Iris pigment epithelial cell (primary cell): ENCODE results near the gene AFF3.
A peak's percentile ranks its signal among the peaks of the same experiment; 100 is the strongest.
"Not testable (repeated sequence)": the region's sequence is repeated elsewhere in the genome, so short reads cannot be mapped to it uniquely, and the experiment has no call there.

ENCODE experiments used
- DNase-seq: peaks from one replicate; pipeline ENCODE4 v3.0.0-alpha.2; 2011; ENCODE audit warnings: low read depth

AFF3 gene

DNA sequence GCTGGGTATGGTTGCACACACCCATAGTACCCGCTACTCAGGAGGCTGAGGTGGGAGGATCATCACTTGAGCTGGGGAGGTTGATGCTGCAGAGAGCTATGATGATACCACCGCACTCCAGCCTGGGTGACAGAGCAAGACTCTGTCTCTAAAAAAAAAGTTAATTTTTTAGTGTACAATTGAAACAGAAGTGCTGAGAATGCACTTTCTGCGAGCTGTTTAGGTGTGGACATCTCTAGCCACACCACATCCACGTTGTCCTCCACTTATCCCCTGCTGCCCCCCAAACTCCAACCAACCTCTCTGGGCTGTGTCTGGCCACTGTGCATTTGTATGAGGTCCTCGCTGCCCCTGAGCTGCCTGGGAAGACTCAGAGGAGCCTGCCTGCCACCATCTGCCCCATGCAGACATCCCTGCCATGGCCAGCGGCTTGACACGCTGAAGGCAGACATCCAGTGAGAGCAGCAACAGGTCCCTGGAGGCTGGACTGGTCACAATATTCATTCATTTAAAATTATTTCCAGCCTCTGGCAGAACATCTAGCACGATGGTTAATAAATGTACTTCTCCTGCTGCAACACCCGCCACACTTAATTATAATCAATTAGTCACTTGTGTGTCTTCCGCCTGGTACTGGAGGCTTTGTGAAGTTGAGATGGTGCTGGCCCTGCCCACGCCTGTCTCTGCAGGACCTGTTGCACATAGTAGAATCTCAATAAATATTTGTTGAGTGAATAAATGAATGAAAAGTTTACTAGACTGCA lies 3.7 kb upstream of the AFF3 start:
- no peak for DNase-seq

GRCh38 chr2:100143286-100143685 lies 896 bp upstream of the AFF3 start:
- DNase-seq, result no peak

DNA sequence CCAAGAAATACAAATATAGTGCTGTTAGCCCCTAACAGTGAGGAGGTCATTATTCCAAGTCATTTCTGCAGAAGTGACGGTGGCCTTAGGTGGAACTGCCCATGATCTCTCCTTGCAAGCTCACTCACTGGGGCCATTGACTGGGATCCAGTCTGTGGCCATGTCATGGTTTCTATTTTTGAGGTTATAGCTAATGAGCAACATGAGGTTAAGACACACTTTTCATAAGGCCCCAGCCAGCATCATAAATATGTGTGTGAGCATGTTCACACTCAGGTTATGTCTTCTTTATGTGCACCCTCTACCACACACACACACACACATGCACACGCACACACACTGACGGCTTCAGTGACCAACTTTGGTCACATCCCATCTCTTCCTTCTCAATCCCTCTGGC lies 484 bp downstream of the AFF3 start:
- no peak for DNase-seq

DNA sequence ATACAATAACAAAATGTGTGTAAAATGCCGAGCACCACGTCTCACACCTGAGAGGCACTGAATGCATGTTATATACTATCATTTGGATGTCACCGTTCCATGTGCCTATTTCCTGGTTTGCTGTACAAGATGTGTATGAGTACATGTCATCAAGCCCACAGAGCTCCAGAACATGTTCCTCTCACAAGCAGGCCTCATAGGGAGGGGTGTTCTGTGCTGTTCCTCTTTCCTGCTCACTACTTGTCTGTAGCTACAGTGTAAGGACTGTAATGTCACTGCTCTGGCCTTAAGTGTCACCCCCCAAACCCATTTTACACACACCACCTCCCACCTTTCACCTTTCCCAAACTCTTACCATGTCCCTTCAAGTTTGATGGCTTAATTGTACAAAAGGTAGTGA lies 1.8 kb downstream of the AFF3 start:
- DNase-seq, result no peak

DNA sequence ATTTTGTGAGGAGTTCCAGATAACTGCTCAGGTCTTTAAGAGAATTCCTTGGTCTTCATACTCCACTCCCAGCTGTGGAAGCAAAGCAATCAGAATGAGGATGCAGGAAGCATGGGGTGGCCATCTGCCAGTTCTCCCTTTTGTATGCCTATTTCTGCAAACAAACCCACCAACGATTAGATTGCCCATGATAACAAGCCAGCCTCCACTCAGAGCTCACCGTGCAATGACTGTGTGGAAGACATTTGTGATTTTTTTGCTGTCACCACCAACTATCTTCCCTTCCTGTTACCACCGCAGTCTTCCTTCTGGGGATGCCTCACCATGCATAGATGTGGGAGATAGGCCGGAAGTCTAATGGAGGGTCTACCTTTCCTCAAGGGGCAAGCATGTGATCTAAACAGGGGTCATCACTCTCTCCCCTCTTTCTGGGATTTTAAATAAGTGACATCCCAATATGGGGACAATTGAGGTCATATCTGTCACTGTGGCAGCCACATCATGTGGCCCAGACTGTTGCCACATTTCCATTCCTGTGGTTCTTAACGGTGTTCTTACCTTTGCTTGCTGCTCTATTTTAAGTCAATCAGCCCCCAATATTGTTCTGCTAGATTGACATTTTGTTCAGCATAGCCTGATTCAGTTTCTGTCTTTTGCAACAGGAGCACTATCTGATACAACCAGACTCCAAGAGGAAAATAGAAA lies 4.4 kb downstream of the AFF3 start:
- DNase-seq, result no peak

- DNase-seq, result no peak
Measured at GRCh38 chr2:100137318-100137717, 5.1 kb downstream of the AFF3 start.

DNA sequence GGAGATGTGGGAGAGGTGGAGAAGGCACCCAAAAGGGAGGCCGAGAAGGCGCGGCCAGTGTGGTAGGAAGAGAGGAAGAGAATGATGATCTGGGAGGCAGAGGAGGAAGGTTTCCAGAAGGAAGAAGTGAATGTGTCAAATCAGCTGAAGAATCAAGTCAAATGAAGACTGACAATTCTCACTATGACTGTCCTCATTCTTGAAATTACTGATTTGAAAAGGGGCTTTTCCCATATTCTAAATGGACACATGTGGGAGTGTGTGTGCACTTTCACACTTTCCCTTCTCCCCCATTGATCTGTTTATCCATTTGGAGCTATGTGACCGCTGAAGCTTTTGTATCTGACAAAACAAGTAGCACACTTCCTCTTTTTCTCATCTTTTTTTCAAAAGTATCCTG lies 6.1 kb downstream of the AFF3 start:
- no peak for DNase-seq

DNA sequence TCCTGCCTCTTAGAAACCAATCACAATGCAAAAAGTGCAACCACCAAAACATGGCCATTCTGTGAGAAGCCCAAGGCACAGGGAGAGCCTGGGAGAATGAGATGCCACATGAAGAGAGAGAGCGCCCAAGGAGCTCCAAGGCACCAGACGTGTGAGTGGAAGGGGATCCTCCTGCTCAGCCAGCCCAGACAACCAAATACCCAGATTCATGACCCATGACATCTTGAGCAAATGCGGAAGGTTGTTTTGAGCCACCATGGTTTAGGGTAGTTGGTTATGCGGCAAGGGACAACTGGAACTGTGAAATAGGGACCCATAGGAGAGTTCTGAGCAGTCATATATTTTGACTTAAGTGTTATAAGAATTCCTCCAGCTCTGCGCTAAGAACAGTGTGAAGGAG lies 7.0 kb downstream of the AFF3 start:
- DNase-seq, result no peak

DNA sequence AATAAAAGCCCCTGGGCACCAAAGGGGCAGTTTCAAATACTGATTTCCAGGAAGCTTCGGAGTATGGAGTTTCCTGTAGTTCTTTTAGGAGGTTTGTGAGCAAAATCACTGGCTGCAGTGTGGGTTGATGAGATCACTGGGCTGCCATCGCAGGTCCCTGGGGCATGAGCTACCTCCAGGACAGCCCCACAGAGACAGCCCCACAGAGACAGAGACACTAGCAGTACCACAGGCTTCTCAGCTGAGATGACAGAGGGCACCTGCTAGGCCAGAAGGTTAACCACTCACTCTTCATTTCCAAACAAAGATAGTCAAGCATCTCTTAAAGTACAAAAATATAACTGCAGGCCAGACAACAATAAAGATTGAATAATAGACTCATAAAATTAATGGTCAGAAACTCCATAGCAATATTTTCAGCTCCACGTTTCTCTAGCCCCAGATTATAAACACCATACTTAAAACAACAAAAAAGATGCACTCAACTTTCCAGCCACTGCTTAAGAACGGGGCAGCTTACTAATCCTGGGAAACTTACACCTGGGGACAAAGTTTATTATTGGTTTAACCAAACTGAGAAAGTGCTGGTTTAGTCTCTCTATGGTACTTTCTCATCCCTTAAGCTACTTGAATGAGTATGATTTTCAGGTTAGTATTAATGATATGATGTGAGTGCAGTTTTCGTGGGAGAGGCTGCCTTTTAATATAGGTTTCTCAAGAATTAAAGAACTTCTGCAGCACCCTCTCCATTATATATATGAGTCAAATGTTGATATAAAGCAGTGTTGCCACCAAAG lies 11.6 kb downstream of the AFF3 start:
- DNase-seq, result no peak

DNA sequence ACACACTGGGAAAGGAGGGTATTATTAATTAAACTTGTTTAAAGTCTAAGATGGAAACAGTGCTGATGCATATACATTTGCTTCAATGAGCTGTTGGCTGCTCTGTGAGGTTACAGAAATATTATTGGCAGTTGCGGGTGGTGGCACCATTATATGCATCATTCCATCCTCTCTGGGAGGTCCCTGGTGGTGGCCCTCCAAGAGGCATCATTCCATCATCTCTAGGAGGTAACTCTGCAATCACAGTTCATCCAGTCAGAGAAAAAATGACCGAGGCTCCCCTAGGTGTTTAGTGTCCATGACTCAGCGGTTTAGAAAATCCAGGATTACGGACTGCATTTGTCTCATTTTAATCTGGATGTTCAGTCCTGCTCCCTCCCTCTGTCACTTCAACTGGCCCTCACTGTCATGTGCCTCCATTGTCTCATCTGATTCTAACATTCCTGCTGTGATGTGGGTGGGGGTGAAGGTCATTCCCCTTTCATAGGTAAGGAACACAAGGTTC lies 15.4 kb downstream of the AFF3 start:
- no peak for DNase-seq

- no peak for DNase-seq
Measured at GRCh38 chr2:100126201-100126600, 16.2 kb downstream of the AFF3 start.

DNA sequence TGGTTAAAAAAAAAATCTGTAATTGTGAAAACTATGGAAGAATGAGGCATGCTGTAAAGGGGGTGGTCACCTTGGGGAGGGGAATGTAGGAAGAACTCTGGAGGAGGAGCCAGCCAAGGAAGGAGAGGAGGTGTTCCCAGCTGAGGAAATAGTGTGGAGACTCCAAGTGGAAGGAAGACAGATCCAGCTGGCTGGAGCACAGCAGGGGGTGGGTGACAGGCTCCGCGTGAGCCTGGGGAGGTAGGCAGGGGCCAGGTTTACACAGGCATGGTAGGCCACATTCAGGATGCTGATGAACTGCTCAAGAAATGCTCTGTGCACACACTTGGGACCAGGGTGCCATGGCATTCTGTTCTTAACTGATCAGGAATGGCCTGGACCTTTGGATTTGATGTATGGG lies 16.8 kb downstream of the AFF3 start:
- no peak for DNase-seq

- DNase-seq, result peak; percentile 27
Measured at GRCh38 chr2:100124761-100125160, 17.6 kb downstream of the AFF3 start.

DNA sequence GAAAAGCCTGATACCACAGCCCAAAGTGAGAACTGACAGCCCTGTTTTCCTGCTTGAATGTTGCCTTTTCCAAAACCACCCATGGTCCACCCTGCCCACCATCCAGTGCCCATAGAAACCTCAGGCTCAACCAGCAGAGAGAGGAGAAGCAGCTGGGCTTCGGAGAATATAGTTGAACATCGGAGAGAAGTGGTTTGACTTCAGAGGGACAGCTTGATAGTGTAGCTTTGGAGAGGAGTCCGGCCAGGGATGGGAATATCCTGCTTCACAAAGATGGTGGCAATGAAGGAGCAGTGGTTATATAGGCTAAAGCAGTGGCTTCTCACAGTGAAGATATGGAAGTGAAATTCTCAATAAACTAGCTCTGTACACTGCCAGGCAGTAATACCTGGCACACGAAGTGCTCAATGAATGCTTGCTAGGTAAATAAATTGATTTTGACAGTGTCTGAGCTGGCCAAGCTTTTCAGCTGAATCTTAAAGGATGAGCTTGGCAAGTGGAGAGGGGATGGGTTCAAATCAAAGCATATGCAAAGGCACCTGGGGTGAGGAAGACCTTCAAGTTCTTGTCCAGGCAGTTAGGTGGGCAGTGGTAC lies 21.2 kb downstream of the AFF3 start:
- DNase-seq, result no peak

DNA sequence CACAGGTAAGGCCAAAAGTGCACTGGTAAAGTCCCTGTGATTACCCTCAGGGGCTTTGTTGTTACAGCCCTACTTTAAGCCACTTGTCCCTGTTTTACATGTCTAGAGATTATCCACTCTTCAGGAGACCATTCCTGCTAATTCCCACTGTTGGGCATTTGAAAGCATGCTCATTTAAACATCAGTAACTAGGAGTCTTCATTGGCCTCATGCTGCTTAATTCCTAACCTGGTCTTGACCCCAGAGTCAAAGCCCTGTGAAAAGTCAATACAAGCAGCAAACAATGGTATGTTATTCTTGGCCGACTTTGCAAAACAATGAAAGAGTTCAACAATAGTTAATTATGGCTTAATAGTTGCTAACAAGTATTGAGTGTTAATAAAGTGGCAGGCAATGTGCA lies 23.2 kb downstream of the AFF3 start:
- no peak for DNase-seq

GRCh38 chr2:100113990-100114433 lies 28.4 kb downstream of the AFF3 start:
- no peak for DNase-seq

GRCh38 chr2:100110614-100111000 lies 31.8 kb downstream of the AFF3 start:
- DNase-seq, result no peak

DNA sequence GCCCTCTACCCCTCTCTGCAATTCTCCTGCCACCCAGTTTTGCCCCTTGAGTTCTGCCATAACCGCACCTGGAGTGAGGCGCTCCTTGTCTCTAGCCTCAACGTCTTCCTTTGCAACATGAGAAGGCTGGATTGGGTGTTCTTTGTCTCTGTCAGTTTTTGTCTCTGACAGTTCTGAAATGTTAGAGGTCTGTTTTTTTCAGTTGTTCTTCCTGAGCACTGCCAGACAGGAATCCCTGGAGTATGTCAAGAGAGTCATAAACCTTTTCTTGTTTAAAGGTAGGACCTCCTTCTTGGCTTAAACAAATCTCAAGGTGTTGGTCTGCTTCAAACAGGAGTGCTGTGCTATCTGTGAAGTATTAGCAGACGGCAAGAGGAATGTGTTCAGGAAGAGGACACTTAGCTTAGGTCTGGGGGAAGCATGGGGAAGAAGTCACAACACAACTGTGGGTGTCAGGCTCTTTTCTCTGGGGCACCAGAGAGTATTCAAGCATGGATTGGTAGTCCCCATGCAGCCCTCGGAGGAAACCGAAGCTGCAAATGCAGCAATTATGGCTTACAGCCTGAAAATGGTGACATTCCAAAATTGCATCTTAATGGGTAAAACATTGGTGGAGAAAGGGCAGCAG lies 32.3 kb downstream of the AFF3 start:
- DNase-seq, result no peak

GRCh38 chr2:100108648-100109020 lies 33.8 kb downstream of the AFF3 start:
- not testable (repeated sequence) for DNase-seq

DNA sequence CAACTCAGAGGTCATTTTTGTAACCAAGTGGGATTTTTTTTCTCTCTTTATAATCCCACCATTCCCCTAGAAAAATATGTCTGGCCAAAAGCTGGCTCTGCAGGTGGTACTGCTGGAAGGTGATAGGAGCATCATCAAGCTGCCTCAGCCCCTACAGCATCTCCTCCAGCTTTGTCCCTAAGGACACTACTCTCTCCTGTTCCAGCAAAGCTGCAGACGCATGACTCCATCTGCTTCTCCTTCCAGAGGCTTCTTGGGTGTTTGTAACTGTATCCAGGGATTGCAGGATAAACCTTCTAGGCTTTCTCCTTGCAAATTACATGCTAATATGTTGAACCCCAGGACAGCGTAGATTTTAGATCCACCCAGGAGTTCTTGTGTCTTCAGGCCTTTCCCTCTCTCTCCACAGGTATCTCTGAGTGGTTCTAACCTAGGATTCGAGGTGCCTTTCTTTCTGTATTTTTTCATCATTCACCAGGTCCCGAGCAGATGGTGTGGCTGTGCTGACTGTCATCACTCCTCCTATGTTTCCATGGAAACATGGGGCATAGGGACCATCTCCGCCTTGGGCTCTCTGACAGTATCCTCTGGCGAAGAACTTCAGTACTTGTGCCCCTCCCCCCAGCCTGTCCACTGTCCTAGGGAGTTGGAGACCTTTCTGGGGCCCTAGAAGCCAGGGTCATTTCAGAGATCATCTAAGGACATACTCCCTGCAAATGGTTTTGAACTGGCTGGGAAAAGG lies 34.3 kb downstream of the AFF3 start:
- DNase-seq, result no peak

DNA sequence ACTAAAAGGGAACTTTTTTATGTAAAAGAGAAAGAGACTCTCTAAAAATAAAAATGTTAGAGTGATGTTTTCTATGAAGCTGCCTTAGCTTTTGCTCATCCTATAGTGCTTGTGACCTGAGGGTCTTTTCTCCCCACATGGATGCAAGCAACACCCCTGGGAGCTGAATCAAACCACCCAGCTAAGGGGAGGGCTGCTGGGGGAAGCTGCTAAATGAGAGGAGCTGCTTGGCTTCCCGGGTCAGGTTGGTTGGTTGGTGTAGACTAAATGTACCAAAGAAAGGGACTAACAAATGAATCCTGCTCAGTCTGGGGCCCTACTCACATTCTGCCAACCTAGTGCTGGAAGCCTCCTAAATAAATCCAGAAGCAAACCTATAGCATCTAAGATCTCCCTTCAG lies 35.0 kb downstream of the AFF3 start:
- no peak for DNase-seq
